Measurements from ENCODE around the gene PLAGL2. TPM values are rescaled to one million over a fixed set of nuclear protein-coding genes. Genes with fewer than 3 reads are reported as not detected.

PLAGL2 gene
- total and polyA plus RNA-seq, 9 of the 15 experiments (the other 6 are each of a cell fraction or from before 2014, with no cell fraction given), result 3.1 to 24.3 (median 6.4) TPM

DNA sequence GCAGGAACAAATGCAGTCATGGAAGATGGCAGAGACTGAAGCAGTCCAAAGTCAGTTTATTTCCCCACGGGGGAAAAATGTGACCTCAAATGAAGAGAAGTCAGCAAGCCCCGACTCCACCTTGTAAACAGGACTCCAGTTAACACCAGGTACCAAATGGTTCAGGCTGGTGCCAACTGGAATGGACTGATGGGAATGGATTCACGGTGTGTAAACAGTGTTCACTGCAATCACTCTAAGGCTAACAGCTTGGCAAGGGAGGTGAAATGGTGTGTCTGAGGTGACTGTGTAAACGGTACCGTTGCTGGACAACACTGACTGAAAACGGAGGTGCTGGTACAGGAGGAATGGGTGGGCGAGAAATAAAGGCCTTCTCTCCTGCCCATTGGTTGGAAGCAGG is 12.0 kb downstream of the PLAGL2 start:
- Histone ChIP-seq H3K9me1 (ENCODE audit: control insufficient read depth, insufficient read depth, low read length) (no peaks in the 10 kb centered on the region), H3K27me3 (ENCODE audit: control insufficient read depth in 2 of 2, insufficient read depth in 2 of 2, low read length in 2 of 2) (no peaks in the 10 kb centered on the region), H3K9ac (ENCODE audit: insufficient read depth in 1 of 2, low read depth in 2 of 2, low read length in 2 of 2) (no peak overlapping the region), H3K27ac (ENCODE audit: extremely low read depth, low read depth, low read length) (no peak overlapping the region), H3K36me3 (ENCODE audit: control insufficient read depth, insufficient read depth, low read length) (peaks cover 65% of the 10 kb centered on the region), H3K79me2 (ENCODE audit: control insufficient read depth, insufficient read depth, low read length) (peaks cover 14% of the 10 kb centered on the region; the same call in 2 of the 3 replicates), H4K20me1 (replicated peaks; ENCODE audit: control insufficient read depth, insufficient read depth, low read length) (peaks cover 12% of the 10 kb centered on the region; the same call in 1 of the 2 replicates), H3K4me2 (ENCODE audit: insufficient read depth, low read length) (no peak overlapping the region), H3K9me3 (replicated peaks; ENCODE audit: control insufficient read depth, insufficient read depth, low read depth, low read length) (no peaks in the 10 kb centered on the region), H3K4me3 (no peak overlapping the region), H2AFZ (ENCODE audit: low read depth, low read length) (no peak overlapping the region), H3K4me1 (replicated peaks in 1 of 2; ENCODE audit: control insufficient read depth in 2 of 2, insufficient read depth in 2 of 2, low read length in 2 of 2) (no peaks in the 10 kb centered on the region; a peak in 1 of 5 replicates)
- 88% methylated on average over 7 of the region's 7 CpGs for WGBS (ENCODE audit: insufficient coverage, low coverage, missing lambda C conversion rate)
- intact Hi-C loops (cut with micrococcal nuclease), result no loop called here
- no TSS peak for BruUV-seq (replicated peaks)
- no peak for ATAC-seq
- in situ Hi-C loops (cut with MboI), result no loop called here
- ChIA-PET POLR2A (interaction anchor here (1.5 kb wide), 1 partner anchor 10 kb away, joined by 5 read pairs; no protein-coding TSS in a partner anchor), CTCF (ENCODE audit: low intra/inter-chr PET ratio) (no interaction called here)
- no peak for DNase-seq (ENCODE audit: extremely low read depth in 1 of 4, low spot score in 3 of 4)
- no peak for FAIRE-seq
- TF ChIP-seq ARID2 (IDR thresholded peaks at IDR 0.05) (no peak), PRPF4 (IDR thresholded peaks at IDR 0.05; ENCODE audit: insufficient read depth, low read depth, low read length, poor library complexity, severe bottlenecking) (no peak), GMEB1 (CRISPR knock-in tag; IDR thresholded peaks at IDR 0.05) (no peak), RUNX1 (IDR thresholded peaks at IDR 0.05; ENCODE audit: low read depth) (no peak), ATF4 (CRISPR knock-in tag; IDR thresholded peaks at IDR 0.05) (no peak), NR1H2 (CRISPR knock-in tag; IDR thresholded peaks at IDR 0.05) (no peak), SNIP1 (IDR thresholded peaks at IDR 0.05; ENCODE audit: low read depth) (no peak), RNF2 (IDR thresholded peaks at IDR 0.05) (no peak), CBX5 (IDR thresholded peaks at IDR 0.05; ENCODE audit: borderline replicate concordance, low read depth) (no peak), RCOR1 (IDR thresholded peaks at IDR 0.05; ENCODE audit: borderline replicate concordance in 1 of 2, low read depth in 2 of 2, low read length in 2 of 2) (no peak), ZNF224 (CRISPR knock-in tag; IDR thresholded peaks at IDR 0.05) (no peak), BRF1 (IDR thresholded peaks at IDR 0.05; ENCODE audit: borderline replicate concordance, extremely low read depth, insufficient read length) (no peak)
- TF ChIP-seq, protein P1, sequence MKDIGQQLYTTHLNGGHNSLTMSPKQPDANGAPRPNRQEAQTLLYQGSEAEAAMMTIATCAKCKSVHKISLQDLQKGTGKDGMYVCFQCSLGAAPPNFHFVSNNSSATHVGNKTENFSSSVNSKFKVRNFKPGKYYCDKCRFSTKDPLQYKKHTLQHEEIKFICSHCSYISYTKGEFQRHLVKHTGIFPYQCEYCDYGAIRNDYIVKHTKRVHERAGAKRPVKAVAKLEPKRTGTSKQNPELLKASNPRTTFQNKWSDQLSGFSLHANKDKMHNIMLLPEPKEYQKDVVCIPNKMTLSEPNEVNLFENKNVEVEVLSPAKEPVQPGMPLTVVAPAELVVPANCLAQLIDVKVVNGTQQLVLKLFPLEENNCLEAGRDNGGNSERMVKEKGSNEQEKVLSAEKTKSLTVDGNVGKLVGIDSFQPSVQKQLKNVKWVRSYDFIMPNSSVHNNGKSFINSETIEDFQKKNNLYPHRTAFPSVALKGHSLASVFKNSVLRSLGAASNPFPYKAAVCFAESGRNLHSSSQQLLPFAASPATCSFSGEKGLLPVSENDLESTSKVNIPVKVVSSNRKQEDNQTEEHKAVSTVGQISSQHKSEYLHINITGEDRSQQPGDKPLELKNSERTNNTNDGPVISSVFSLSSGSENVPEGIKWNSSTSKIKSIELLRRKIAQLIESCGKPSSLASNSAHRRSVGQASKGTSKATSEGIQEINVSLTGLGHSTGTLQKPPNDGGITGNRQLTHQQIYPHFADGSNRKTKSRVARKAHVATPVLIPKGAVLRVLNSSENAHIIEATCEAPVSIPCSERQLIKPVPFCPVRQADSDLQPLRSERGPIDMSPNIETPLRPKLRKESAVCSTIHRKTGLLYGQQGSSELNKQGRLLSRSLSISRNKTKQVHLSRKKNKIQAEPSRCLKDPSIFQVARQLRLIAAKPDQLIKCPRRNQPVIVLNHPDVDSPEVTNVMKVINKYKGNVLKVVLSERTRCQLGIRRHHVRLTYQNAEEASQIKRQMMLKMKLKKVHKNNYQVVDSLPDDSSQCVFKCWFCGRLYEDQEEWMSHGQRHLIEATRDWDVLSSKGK (CRISPR knock-in tag; IDR thresholded peaks at IDR 0.05), result no peak
